Nephron (organoid): ENCODE results near the gene CPZ.
A peak's percentile ranks its signal among the peaks of the same experiment; 100 is the strongest.

ENCODE experiments used
- H3K27ac Mint-ChIP-seq, 3 experiments: 2 replicates each; pipeline ENCODE4 v1.8.0; 2020; ENCODE audit warnings: mixed read lengths in 3 of 3, mild to moderate bottlenecking in 2 of 3, moderate library complexity in 1 of 3
- H3K27me3 Mint-ChIP-seq: 2 replicates; pipeline ENCODE4 v1.8.0; 2021; ENCODE audit warnings: low read depth, mild to moderate bottlenecking, moderate library complexity, mixed read lengths
- H3K36me3 Mint-ChIP-seq: 2 replicates; pipeline ENCODE4 v1.8.0; 2020; ENCODE audit warnings: low read depth, mixed read lengths
- H3K4me1 Mint-ChIP-seq: 2 replicates; pipeline ENCODE4 v1.8.0; 2020; ENCODE audit warnings: mixed read lengths
- H3K4me3 Mint-ChIP-seq, 3 experiments: 2 replicates each; pipeline ENCODE4 v1.8.0; 2020; ENCODE audit warnings: mild to moderate bottlenecking in 3 of 3, mixed read lengths in 3 of 3, moderate library complexity in 2 of 3
- H3K9me3 Mint-ChIP-seq: 2 replicates; pipeline ENCODE4 v1.8.0; 2020; ENCODE audit warnings: mixed read lengths
- TF ChIP-seq, protein P1 (sequence below), 3 experiments: fragments of 200-600 bp; sonication (generic); IDR thresholded peaks; one replicate each; pipeline ENCODE4 v1.5.0; 2021; ENCODE audit warnings: antibody characterized with exemption in 3 of 3; ENCODE audit not compliant: unreplicated experiment in 3 of 3

The CPZ gene

DNA sequence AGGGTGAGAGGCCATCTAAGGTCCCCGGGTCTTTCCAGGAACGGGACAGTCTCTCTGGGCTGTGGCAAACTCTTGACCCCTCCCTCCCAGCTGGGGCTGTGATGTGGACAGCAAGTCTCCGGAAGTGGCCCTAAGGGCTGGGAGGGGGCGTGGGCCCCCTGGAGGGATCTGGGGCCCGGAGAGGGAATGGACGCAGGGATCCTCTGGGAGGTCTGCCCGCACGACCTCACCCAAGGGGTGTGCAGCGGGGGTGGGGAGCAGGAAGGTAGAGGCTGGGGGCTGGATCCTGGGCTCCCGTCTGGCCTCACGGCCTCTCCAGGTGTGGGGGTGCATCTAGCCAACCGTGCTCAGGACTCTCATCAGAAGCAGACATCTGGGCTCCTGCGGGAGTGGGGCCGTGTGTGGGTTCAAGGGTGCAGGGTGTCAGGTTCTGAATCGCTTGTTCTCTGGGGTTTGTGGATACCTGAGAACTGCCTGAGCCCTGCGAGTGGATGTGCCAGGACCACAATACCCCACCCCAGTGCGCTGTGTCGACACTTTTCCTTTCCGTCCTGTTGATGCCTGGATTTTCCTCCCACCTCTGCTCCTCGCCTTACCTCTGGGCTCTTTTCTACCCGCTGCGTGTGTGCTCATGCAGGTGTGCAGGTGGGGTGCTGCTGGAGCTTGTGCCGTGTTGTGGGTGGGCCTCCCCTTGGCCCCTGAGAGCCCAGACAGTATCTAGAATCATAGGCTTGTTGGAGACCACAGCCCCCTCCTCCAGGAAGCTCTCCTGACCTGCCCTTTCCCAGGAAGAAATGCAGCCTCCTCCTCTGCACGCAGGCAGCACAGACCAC, 915 bp downstream of the CPZ start:
- Mint-ChIP-seq H3K27ac (peak overlapping the region in 1 of 3 experiments; percentile 72), H3K36me3 (no peaks in the 10 kb centered on the region), H3K4me3 (peak overlapping the region; percentile 70 to 91 (median 78)), H3K4me1 (peaks cover 28% of the 10 kb centered on the region), H3K9me3 (no peaks in the 10 kb centered on the region), H3K27me3 (peaks cover 48% of the 10 kb centered on the region)
- TF ChIP-seq, protein P1, sequence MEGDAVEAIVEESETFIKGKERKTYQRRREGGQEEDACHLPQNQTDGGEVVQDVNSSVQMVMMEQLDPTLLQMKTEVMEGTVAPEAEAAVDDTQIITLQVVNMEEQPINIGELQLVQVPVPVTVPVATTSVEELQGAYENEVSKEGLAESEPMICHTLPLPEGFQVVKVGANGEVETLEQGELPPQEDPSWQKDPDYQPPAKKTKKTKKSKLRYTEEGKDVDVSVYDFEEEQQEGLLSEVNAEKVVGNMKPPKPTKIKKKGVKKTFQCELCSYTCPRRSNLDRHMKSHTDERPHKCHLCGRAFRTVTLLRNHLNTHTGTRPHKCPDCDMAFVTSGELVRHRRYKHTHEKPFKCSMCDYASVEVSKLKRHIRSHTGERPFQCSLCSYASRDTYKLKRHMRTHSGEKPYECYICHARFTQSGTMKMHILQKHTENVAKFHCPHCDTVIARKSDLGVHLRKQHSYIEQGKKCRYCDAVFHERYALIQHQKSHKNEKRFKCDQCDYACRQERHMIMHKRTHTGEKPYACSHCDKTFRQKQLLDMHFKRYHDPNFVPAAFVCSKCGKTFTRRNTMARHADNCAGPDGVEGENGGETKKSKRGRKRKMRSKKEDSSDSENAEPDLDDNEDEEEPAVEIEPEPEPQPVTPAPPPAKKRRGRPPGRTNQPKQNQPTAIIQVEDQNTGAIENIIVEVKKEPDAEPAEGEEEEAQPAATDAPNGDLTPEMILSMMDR (IDR thresholded peaks at IDR 0.05; ENCODE audit: unreplicated experiment in 3 of 3): no peak

DNA sequence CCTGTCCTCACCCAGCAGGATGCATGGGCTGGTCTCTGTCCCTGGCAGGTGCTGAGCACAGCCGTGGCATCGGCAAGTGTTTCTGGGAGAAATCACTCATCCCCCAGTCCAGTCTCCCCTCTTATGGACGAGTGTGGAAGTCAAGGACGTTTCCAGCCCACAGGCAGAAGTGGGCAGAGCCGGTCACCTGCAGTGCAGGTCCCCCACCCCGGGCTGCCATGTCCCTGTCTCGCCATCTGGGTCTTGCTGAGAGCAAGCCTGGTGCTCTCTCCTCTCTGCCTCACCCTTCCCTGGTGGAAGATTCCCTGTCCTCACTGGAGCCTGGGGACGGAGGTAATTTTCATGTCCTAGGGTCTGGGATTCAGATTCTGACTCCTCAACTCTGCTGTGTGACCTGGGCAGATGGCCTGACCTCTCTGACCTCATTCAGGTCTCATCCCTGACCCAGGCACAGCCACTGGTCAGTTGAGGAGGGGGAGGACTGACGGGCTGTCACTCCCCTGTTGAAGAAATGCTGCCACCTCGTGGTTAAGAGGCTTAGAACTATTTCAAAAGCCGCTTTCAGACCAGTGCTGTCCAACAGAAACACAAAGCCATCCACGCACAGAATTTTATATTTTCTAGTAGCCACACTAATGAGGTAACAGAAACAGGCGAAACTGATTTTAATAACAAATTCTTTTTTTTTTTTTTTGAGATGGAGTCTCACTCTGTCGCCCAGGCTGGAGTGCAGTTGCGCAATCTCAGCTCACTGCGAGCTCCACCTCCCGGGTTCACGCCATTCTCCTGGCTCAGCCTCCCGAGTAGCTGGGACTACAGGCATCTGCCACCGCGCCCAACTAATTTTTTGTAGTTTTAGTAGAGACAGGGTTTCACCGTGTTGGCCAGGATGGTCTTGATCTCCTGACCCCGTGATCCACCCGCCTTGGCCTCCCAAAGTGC, 1.8 kb downstream of the CPZ start:
- H3K27ac Mint-ChIP-seq: peak overlapping the region in 2 of 3 experiments; percentile 31 to 72
- H3K4me1 Mint-ChIP-seq: peaks cover 31% of the 10 kb centered on the region
- TF ChIP-seq, protein P1 (IDR thresholded peaks at IDR 0.05; ENCODE audit: unreplicated experiment in 3 of 3): peak; percentile 70 to 80 (median 77)
- no peaks in the 10 kb centered on the region for H3K9me3 Mint-ChIP-seq
- peak overlapping the region; percentile 70 to 91 (median 78) for H3K4me3 Mint-ChIP-seq
- no peaks in the 10 kb centered on the region for H3K36me3 Mint-ChIP-seq
- peaks cover 48% of the 10 kb centered on the region for H3K27me3 Mint-ChIP-seq

DNA sequence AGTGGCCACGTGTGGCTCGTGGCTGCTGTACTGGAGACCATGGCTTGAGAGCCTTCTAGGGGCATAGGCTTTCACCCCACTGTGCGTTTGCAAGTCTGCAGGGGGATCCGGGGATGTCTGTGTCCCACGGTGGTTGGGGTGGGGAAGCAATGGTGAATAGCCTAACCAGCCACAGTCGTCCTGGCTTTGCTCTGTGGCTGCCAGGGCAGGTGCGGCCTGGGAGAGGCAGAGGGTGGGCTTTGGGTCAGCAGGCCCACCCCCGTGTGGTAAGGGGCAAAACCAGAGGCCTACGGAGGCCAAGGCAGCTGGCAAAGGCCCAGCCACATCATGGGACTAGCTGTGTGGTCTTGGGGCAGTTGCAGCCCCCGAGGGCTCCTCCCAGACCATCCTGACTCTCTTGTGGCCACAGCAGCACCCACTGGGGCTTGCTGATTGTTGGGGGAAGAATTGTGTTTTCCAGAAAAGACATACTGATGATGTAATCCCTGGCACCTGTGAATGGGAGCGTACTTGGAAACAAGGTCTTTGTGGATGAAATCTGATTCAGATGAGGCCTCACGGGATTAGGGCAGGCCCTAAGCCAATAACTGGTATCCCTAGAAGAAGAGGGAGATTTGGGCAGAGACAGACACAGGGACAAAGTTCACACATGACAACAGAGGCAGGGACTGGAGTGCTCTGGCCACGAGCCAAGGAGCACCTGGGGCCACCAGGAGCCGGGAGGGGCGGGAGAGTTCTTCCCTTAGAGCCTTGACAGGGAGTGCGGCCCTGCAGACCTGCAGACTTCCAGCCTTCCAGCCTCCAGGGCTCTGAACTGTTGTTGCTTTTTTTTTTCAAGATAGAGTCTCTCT, 2.9 kb downstream of the CPZ start:
- H3K27me3 Mint-ChIP-seq: peaks cover 41% of the 10 kb centered on the region
- no peaks in the 10 kb centered on the region for H3K9me3 Mint-ChIP-seq
- peaks cover 27% of the 10 kb centered on the region for H3K4me1 Mint-ChIP-seq
- H3K4me3 Mint-ChIP-seq: no peak overlapping the region
- H3K27ac Mint-ChIP-seq: no peak overlapping the region
- TF ChIP-seq, protein P1 (IDR thresholded peaks at IDR 0.05; ENCODE audit: unreplicated experiment in 3 of 3): no peak
- no peaks in the 10 kb centered on the region for H3K36me3 Mint-ChIP-seq

DNA sequence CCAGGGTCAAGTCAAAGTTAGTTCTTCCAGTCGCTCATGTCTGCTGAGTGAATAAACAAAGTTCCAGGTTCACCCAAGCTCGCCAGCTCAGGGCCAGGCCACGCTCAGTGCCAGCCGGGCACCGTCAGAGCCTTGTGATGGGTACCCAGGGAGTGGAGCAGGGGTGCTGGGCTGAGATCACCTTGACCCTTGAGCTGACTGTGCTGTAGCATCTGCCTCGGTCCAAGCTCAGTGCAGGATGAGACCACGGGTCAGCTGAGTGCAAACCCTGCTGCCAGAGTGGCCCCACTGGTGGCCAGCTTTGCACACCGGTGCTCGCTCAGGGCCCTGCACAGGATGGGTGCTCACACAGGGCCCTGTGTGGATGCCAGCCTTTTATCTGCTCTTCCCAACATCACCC, 4.3 kb downstream of the CPZ start:
- H3K27me3 Mint-ChIP-seq: peaks cover 28% of the 10 kb centered on the region
- no peaks in the 10 kb centered on the region for H3K9me3 Mint-ChIP-seq
- no peak overlapping the region for H3K4me3 Mint-ChIP-seq
- H3K36me3 Mint-ChIP-seq: no peaks in the 10 kb centered on the region
- TF ChIP-seq, protein P1 (IDR thresholded peaks at IDR 0.05; ENCODE audit: unreplicated experiment in 3 of 3): no peak
- H3K4me1 Mint-ChIP-seq: peaks cover 17% of the 10 kb centered on the region
- no peak overlapping the region for H3K27ac Mint-ChIP-seq

DNA sequence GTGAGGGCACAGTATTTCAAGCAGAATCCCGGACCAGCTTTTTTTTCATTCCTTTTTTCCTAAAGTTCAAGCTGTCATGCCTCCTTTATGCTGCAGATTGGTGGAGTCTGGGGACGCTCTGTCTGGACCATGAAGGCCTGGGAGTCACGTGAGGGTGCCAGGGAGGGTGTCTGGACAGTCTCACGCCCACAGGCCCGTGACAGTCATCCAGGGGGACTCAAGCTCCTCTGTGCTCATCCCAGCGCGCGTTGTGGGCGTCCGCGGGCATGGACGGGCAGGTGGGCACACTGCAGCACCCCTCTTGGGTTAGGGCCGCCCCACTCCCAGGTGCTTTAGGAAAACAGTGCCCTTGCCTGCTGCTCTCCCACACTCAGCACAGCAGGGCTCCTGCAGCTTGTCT, 4.8 kb downstream of the CPZ start:
- H3K9me3 Mint-ChIP-seq: no peaks in the 10 kb centered on the region
- H3K27me3 Mint-ChIP-seq: peaks cover 29% of the 10 kb centered on the region
- TF ChIP-seq, protein P1 (IDR thresholded peaks at IDR 0.05; ENCODE audit: unreplicated experiment in 3 of 3): no peak
- no peak overlapping the region for H3K27ac Mint-ChIP-seq
- H3K4me1 Mint-ChIP-seq: peaks cover 17% of the 10 kb centered on the region
- H3K4me3 Mint-ChIP-seq: no peak overlapping the region
- no peaks in the 10 kb centered on the region for H3K36me3 Mint-ChIP-seq
